ENCODE measurements around the gene TADA1. TPM values are rescaled to one million over a fixed set of nuclear protein-coding genes. Genes with fewer than 3 reads are reported as not detected.

TADA1 gene
- polyA plus RNA-seq, 2 of the 4 experiments (the other 2 are of a cell fraction): 11.4 to 25.6 TPM

- no peak for TF ChIP-seq HOXB5 (CRISPR knock-in tag; IDR thresholded peaks at IDR 0.05)
- TF ChIP-seq HES2 (IDR thresholded peaks at IDR 0.05): no peak
- TF ChIP-seq CEBPB (IDR thresholded peaks at IDR 0.05): no peak
- TF ChIP-seq HOXB13 (CRISPR knock-in tag; IDR thresholded peaks at IDR 0.05; ENCODE audit: low read depth): no peak
- no peak for TF ChIP-seq CBX2 (IDR thresholded peaks at IDR 0.05; ENCODE audit: borderline replicate concordance, low read depth)
- TF ChIP-seq PBX3 (IDR thresholded peaks at IDR 0.05): no peak
- no peak for TF ChIP-seq FOSB (CRISPR knock-in tag; IDR thresholded peaks at IDR 0.05)
- TF ChIP-seq CHD4 (IDR thresholded peaks at IDR 0.05; ENCODE audit: borderline replicate concordance): no peak
- TF ChIP-seq JUN (IDR thresholded peaks at IDR 0.05): no peak
- no peak for TF ChIP-seq E2F6 (IDR thresholded peaks at IDR 0.05; ENCODE audit: borderline replicate concordance, low read depth)
- ChIA-PET CTCF (no interaction called here), POLR2A (interaction anchor here (1.5 kb wide), 1 partner anchor 18 kb away, joined by 7 read pairs; the partner anchor contains the start of gene TADA1)
- FAIRE-seq (no peak), DNase-seq (ENCODE audit: low read depth in 1 of 2, low spot score in 1 of 2) (no peak), ATAC-seq (no peak)
- Histone ChIP-seq H3K4me2 (no peak overlapping the region), H3K27ac (no peak overlapping the region), H3K4me3 (no peak overlapping the region), H3K4me1 (no peaks in the 10 kb centered on the region), H3K9me3 (no peaks in the 10 kb centered on the region)
- WGBS (ENCODE audit: missing lambda C conversion rate): 95% methylated on average over 3 of the region's 3 CpGs
Measured at GRCh38 chr1:166857995-166858394, 18.1 kb downstream of the TADA1 start.

- H3K4me1 ChIP-seq: no peaks in the 10 kb centered on the region
- H3K9me3 ChIP-seq: no peaks in the 10 kb centered on the region
- no peak overlapping the region for H3K4me3 ChIP-seq
- DNase-seq (ENCODE audit: low read depth in 1 of 2, low spot score in 1 of 2) (no peak), FAIRE-seq (no peak), ATAC-seq (peak; percentile 15 to 30; a peak in 2 of 6 replicates)
- no peak overlapping the region for H3K4me2 ChIP-seq
- 91% methylated on average over 3 of the region's 3 CpGs for WGBS (ENCODE audit: missing lambda C conversion rate)
- no peak for TF ChIP-seq PBX3 (IDR thresholded peaks at IDR 0.05)
- no peak for TF ChIP-seq KDM5A (IDR thresholded peaks at IDR 0.05)
- no peak for TF ChIP-seq REST (IDR thresholded peaks at IDR 0.05)
- TF ChIP-seq CBX8 (IDR thresholded peaks at IDR 0.05): no peak
- no peak for TF ChIP-seq USF2 (IDR thresholded peaks at IDR 0.05)
- TF ChIP-seq HOXB13 (CRISPR knock-in tag; IDR thresholded peaks at IDR 0.05; ENCODE audit: low read depth): no peak
- TF ChIP-seq FOXS1 (CRISPR knock-in tag; IDR thresholded peaks at IDR 0.05): no peak
- no peak for TF ChIP-seq HMGXB4 (CRISPR knock-in tag; IDR thresholded peaks at IDR 0.05; ENCODE audit: borderline replicate concordance)
- TF ChIP-seq ATOH8 (CRISPR knock-in tag; IDR thresholded peaks at IDR 0.05; ENCODE audit: low read depth): no peak
- no peak for TF ChIP-seq ZNF302 (CRISPR knock-in tag; IDR thresholded peaks at IDR 0.05)
- no peak for TF ChIP-seq GATA3 (IDR thresholded peaks at IDR 0.05; ENCODE audit: borderline replicate concordance)
- no peak for TF ChIP-seq FOSL2 (IDR thresholded peaks at IDR 0.05)
- TF ChIP-seq FOSL2 (CRISPR knock-in tag; IDR thresholded peaks at IDR 0.05): no peak
- TF ChIP-seq ZFP36 (IDR thresholded peaks at IDR 0.05; ENCODE audit: borderline replicate concordance, partially characterized antibody): no peak
- TF ChIP-seq PHF8 (IDR thresholded peaks at IDR 0.05; ENCODE audit: borderline replicate concordance, low read depth): no peak
- TF ChIP-seq CHD2 (IDR thresholded peaks at IDR 0.05; ENCODE audit: low read length, partially characterized antibody): no peak
- TF ChIP-seq HOXA7 (CRISPR knock-in tag; IDR thresholded peaks at IDR 0.05): no peak
- ChIA-PET CTCF (no interaction called here), POLR2A (interaction anchor here (0.8 kb wide), 1 partner anchor 21 kb away, joined by 3 read pairs; the partner anchor contains the start of gene TADA1)
- no peak overlapping the region for H3K27ac ChIP-seq
Measured at GRCh38 chr1:166855558-166855957, 20.5 kb downstream of the TADA1 start.
